NCI-H2196 (cell line): Measurements from ENCODE around the gene SUPT4H1.
"Not testable (repeated sequence)": the region's sequence is repeated elsewhere in the genome, so short reads cannot be mapped to it uniquely, and the experiment has no call there.

Source experiments
- DNase-seq: peaks from one replicate; lab custom pipeline; 2025; ENCODE audit not compliant: unreplicated experiment; lab: John Stamatoyannopoulos, UW

The SUPT4H1 gene

DNA sequence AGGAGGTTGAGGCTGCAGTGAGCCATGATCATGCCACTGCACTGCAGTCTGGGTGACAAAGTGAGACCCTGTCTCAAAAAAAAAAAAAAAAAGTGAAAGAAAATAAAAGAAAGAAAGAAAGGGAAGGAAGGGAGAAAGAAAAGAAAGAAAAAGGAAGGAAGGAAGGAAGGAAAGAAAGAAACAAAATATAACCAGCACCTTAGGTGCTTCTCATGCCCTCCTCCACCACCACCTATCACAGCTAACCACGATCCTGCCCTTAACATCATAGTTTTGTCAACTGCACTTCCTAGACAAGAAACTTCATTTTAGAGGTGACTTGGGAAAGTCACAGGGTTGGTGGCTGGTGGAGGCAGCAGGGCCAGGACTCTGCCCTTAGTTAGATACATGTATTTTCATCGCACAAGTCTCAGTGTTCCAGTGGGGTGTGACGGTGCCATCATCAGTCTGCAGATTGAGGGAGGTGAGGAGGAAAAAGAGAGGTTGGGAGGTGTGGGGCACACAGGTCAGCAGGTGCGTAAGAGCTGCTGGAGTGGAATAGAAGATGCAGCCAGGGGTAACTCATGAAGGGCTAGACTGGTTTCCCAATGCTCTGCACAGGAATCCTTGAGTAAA, 10.0 kb downstream of the SUPT4H1 start:
- no peak for DNase-seq

DNA sequence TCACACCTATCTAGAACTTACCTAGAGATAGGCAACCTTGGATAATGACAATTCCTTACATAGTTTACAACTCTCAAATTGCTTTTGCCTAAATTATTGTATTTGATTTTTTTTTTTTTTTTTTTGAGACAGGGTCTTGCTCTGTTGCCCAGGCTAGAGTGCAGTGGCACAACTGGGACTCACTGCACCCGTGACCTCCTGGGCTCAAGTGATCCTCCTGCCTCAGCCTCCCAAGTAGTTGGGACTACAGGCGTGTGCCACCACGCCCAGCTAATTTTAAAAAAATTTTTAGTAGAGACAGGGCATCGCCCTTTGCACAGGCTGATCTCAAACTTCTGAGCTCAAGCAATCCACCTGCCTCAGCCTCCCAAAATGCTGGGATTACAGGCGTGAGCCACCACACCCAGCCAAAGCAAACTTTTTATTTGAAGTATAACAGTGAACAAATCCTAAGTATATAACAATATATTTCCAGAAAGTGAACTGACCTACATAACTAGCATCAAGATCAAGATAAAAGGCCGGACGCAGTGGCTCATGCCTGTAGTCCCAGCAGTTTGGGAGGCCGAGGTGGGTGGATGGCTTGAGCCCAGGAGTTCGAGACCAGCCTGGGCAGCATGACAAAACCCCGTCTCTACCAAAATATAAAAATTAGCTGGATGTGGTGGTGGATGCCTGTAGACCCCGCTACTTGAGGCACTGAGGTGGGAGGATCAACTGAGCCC, 10.7 kb downstream of the SUPT4H1 start:
- not testable (repeated sequence) for DNase-seq

DNA sequence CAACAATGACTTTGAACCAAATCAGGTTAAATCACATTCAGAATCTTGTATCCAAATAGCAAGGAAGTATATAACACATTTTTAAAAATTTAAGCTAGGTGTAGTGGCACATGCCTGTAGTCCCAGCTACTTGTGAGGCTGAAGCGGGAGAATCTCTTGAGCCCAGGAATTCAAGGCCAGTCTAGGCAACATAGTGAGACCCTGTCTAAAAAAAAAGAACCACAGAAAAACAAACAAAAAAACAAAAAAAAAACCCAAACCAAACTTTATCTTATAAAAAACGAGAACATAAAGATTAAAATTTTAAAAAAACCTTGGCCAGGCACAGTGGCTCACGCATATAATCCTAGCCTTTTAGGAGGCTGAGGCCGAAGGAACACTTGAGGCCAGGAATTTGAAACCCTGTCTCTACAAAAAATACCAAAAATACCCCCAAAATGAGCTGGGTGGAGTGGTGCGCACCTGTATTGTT, 11.6 kb downstream of the SUPT4H1 start:
- DNase-seq, result no peak

DNA sequence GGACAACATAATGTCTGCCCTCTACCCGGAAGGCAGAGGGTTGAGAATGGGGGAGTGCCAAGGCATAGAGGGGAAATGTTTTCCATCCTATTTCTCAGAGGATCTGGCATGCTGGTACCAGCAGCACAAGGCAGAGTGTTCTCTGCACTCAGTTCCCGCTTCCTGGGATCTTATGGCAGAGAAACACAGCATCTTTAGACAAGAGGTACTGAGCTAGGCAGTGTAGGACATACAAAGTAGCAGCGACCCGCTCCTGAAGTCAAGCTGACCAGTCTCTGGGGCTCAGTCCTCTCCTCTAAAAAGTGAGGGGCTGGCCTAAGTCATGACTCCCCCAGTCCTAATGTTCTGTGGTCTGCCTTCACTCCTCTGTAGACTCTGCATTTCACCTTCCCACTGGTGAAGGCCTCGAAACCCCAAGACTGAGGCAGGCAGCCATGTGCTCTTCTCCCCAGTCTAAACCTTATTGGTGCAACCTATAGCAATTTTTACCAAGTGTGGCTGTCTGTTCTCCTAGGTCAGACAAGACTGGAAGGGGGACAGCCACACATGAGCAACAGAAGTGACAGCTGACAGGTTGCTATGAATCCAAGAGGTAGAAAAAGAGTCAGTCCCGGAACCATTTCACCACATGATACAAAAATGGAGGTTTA, 12.1 kb downstream of the SUPT4H1 start:
- DNase-seq, result no peak

DNA sequence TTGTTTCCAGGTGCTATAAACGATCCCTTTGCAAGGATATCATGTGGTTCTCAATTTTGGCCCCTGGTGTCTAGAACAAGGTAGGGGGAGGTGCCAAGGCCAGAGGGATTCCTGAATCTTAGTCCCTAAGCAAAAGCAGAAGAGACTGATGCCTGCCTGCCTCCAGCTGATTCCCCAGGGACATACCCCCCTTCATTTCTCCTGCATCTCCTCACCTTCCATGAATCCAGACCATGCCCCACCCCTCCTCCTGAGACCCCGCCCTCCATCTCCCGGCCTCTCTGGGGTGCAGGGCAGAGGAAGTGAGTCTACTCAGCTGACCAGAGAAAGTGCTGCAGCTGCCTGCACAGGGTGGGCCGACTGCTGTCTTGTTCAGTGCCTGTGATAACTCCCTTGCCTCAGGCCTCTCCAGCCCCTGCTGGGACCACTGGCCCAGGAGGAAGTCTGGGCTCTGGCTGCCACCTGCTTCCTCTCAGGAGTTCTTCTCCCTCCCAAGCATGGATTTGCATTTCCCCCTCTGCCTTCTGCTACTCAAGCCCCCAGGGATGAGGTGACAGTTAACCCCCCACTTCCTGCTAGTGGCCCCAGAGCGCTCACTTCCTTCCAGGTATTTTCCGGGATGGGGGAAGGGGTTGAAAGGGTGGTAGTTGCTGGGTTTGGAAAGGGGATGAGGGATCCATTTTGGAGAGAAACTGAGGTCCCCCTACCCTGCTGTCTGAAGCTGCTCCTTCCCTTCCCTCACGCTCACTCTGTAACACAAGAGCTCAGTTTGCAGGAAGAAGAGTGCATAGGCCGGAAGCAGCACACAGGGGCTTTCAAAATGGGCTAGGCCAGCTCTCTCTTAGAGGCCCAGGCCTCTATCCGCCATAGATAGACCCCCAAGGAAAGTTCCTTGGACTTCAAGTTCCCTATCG, 12.9 kb downstream of the SUPT4H1 start:
- no peak for DNase-seq

DNA sequence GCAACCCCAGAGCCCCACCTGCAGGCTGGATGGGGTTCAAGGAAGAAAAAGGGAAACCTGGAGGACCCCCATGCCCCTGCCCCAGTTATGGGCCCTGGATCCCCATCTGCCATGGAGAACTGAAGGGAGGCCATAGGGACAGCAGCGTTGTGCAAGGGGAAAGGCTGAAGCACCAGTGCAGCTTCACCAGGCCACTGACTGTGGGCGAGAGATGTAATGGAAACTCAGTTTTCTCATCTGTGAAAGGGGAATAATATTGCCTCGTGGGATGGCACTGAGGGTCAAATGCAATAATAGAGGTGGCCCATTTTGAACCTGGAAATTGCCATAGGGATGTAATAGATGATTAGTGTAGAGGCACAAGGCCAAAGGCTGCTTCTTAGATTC, 13.6 kb downstream of the SUPT4H1 start:
- no peak for DNase-seq

DNA sequence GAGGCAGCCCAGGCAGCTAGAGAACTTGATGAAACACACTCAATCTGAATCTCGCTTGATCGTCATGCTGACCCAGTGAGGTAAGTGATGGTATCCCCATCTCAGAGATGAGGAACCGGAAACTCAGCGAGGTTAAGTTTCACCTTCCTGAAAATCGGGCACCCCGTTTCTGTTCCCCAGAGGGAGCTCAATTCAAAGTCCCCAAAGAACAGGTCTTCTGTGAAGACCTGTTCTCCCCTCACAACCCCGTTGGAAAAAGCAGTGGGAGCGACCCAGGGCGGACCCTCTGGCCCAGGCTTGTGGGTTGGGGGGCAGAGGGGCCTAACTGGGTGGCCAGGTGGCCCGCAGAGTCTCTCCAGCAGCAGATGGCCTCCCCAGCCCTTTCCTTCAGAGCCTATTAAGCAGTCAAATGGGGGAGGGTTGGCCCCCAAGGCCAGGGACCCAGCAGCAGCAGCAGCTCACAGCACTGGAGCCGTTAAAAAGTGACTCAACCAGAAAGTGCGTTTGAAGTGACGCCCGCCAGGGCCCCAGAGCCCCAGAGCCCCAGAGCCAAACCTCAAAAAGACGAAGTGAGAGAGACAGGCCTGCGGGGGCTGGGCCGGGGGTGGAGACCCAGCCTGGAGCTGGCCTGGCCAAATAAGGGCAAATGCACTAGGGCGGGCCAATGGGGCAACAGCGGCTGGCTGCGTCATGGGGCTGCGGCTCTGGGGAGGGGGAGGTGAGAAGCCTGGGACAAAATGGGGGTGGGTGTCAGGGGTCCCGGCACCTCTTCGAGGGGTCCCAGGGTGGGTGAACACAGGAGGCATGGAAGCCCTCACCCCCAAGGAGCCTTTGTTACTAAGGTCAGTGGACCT, 14.2 kb downstream of the SUPT4H1 start:
- DNase-seq, result no peak

DNA sequence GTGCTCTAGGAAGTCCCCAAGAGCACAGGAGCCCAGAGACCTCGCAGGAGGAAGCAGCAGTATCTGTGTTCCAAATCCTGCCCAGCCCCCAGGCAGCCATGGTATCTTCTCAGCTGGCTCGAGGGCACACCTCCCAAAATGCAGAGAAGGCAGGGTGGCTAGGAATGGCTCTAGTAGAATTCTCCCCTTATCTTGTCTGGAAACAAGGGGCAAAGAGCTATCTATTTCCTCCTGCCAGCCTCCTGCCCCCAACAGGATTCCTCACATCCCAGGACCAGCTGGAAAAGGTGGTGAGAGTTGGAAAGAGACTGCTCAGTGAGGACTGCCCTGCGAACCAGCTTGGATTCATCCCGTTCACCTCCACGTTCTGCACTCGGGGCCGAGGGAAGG, 14.8 kb downstream of the SUPT4H1 start:
- DNase-seq, result no peak

DNA sequence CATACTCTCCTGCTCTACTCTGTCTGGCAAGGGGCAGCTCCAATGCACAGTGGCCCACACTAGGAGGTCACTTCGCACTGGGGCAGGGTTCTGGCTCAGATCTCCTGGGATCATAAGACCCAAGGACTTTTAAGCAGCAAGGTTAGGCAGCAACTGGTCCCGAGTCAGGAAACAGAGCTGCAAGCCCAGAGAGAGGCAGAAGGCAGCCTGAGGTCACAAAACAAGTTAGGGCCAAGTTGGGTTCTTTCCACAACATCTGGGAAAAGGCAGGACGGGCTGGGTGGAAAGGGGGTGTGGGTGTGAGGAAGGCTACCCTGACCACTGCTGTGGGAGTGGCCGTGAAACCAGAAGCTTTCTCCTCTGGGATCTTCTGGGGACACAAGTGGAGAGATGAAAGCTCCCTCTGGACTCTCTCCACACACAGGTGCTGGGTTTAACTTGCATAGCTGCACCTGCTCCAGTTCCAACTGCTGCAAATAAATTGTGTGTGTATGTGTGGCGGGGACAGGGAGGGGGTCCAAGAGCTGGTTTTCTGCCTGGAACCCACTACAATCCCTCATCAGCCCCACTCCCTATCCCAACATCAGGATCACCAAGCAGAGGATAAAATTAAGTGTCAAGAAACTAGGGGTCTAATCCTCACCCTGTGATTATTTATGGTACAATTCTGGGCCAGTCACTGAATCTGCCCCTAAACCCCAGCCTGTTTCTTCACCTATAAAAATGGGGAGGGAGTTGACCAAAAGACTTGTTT, 15.4 kb downstream of the SUPT4H1 start:
- DNase-seq, result no peak

DNA sequence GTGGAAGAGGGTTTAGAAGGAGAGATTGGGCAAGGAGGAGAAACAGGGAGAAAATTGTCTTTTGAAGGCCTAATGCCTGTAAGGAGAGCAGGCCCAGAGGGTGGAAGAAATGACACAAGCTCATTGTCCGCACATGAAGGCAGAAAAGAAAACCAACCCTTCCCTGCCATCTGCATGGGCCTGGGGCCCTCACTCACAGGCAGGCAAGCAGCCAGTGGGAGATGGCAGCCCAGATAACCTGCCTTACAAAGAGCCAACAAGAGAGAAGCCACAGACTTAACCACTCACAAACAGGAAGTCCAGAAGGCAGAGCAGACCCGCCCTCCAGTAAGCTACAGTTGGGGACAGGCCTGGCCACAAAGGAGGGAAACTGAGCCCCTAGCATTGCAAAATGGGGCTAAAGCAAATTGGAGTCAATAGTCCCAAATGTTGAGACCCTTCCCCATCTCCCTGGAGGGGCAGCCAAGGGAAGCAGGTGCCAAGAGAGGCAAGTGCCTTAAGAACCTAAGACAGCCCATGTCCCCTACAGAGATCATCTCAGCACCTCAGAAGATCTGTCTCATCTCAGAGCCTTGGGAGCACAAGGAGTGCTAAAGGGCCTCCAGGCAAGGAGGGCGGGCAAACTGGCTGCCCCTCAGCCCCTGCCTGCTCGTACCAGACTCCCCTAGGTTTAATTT, 16.1 kb downstream of the SUPT4H1 start:
- peak; percentile 12 for DNase-seq

DNA sequence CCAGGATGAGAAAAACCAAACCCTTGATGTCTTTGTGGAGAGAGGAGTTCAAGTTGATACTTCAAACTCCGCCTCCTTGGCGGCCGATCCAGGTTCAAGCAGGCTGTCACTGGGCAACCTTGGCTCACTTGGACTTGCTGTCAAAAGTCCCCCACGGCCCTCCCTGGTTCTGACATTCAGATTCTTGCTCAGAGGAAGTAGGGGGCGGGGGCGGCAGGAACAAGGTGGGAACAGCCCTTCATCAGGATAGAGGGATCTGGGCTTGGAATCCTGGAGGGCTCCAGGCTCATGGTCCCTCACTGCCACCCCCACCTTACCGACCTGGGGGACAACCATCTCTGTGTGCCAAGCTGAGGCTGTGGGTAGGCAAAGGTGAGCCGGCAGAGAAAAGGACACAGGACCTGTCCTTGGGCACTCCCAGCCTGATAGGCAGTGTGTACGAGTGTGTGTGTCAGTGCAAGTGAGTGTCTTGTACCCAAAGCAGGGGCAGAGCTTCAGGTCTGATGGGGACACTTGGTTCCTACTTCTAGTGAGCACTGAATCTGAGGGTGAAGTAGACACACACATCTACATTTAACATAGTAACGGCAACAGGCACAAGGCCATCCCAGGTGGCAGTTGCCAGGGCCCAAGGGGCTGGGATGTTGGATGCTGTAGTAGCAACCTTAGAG, 16.8 kb downstream of the SUPT4H1 start:
- DNase-seq, result peak; percentile 11

DNA sequence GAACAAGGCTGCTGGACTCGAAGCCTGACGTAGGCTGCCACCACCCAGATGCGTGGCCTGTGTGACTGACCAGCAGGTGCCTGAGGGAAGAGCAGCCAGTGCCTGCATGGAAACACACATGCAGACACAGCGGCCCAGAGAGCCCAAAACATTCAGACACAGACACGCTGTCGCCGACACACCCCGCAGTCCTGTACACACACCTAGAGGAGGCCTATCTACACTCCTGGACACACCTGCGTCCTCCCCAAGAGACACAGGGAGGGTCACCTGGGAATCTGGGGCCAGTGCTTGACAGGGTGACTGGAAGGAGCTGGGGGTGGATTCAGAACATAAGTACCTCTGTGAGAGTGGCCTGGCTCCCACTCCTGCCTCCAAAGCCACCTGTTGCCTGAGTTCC, 17.3 kb downstream of the SUPT4H1 start:
- no peak for DNase-seq

DNA sequence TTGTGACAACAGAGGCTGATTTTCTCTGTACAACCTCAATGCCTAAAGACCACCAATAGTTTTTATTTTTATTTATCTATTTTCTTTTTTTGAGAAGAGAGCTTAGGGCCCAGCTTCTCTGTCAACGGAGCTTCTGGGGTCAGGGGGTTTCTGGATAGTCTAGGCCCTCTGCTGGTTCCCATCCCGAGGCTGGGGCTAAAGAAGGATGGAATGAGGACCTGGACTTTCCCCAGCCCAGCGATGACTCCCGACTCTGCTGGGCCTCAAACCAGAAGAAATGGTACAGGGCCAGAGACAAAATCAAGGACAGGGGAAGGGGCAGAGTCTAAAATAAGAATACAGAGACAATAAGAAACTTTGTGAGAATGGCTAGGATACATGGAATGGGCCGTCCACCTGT, 17.7 kb downstream of the SUPT4H1 start:
- no peak for DNase-seq

DNA sequence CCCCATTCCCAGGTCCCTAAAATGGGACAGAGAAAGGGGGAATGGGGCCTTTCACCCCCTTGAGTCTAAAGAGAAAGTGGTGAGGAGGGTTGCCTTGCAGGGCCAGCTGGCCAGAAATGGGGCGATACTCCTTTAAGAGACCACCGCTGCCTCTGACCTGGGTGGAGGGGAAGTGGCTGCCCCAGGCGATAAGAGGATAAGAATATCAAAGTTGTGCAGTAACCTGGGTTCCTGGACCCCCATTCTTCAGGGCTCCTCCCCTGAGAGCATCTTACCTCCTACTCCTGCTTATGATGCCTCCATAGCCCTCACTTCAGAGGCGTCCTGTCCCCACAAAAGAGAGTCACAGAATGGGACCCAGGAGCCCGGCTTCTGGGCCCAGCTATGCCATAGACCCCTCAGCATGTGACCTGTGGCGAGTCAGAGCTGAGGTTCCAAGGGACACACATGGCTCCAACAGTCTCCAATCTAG, 18.2 kb downstream of the SUPT4H1 start:
- DNase-seq, result no peak

DNA sequence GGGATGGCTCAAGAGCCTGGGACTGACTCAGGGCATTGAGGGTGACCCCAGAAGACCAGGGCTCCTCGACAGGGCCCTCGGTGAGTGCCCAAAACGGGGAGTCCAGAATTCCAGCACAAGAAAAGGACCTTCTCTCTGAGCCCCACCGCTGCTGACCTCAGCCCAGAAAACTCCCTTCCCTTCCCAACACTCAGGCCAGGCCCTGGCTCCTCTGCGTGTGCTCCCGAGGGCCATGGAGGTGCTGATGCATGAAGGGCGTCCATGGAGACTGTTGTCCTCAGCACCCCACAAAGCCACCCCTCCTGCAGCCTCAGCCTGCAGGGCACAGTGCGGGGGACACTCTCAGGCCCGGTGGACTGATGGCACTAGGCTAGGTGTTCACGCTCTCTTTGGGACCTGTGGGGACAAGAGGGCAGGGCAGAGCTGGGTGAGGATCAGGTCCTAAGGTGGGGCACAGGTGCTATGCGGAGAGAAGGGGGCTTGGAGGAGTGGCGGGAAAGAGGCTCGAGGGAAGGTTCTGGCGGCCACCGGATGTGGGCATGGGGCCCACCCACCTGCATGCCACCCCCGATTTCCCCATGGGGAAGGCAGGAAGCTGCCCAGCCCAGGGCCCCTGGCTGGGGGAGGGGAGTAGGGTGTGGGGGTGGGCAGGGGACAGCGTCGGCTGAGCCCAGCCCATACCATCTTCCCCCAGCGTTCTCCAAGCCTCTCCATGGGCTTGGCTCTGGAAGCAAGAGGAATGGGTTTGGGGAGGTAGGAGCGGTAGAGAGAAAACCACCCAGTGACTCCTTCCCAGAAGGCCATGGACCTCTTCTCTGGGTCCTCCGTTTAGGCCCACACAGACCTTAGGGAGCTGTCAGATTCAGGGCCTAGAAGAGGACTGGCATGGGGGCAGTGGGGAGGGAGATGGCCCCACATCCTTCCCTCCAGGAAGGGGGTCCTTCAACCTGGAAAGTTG, 18.9 kb downstream of the SUPT4H1 start:
- DNase-seq, result no peak

DNA sequence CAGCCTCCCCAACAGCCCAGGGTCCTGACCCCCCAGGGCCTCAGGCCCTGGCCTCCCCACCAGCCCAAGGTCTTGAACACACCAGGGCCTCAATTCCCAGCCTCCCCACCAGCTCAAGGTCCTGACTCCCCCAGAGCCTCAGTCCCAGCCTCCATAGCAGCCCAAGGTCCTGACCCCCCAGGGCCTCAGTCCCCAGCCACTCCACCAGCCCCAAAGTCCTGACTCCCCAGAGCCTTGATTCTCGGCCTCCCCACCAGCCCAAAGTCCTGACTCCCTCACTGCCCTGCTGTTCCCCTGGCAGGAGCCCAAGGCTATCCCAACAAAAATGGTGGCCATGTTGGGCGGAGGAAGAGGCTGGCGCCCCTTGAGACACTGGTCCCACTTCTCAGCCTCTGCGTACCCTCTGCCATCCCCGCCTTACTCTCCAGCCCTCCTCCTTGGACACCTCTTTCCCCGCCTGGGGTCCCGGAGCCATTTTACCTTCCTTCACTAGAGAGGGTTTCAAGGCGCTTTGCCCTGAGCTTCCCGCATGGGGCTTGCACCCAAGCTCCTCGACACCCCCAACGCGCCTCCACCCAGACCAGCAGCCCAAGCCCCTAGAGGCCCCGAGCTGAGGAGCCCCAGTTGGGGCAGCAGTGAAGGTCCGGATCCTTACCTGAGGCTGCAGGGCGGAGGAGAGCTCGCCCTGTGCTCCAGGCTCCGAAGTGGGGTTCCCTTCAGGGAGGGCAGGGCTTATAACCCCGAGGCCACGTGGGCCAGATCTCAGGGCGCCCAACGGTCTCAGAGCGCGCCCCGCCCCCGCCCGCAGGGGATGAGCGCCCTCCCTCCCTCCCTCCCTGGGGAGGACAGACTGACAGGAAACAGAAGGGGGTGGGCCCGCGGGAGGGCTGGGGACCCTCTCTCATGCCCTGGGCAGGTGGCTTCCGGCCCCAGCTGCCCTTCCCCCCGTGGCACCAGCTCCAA, 19.9 kb downstream of the SUPT4H1 start:
- no peak for DNase-seq
